Stimulated activated CD8-positive, alpha-beta memory T cell treated with anti-CD3 and anti-CD28 coated beads, Interleukin-7, amount 100 ng/mL, for 1 hour (primary cell): ENCODE results near the gene CD22.

Source experiments
- DNase-seq, 2 donors: peaks; one replicate each; pipeline ENCODE4 v3.0.0-alpha.2; 2020; ENCODE audit warnings: low read depth in 2 of 2

The CD22 gene

GRCh38 chr19:35341006-35341405 is 12.0 kb downstream of the CD22 start:
- no peak for DNase-seq

DNA sequence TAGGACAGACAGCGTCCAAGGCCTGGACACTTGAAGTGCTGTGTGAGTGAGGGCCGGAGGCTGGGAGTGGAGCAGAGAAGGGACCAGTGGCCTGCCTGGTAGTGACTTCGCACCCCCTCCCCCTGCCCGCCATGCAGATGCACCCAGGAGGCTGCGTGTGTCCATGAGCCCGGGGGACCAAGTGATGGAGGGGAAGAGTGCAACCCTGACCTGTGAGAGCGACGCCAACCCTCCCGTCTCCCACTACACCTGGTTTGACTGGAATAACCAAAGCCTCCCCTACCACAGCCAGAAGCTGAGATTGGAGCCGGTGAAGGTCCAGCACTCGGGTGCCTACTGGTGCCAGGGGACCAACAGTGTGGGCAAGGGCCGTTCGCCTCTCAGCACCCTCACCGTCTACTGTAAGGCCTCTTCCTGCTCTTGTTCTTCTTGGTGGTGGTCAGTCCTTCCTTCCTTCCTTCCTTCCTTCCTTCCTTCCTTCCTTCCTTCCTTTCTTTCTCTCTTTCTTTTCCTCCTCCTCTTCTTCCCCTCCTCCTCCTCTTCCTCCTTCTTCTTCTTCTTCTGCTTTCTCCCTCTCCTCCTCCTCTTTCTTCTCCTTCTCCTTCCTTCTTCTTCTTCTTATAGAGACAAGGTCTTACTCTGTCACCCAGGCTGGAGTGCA is 12.7 kb downstream of the CD22 start:
- no peak for DNase-seq

DNA sequence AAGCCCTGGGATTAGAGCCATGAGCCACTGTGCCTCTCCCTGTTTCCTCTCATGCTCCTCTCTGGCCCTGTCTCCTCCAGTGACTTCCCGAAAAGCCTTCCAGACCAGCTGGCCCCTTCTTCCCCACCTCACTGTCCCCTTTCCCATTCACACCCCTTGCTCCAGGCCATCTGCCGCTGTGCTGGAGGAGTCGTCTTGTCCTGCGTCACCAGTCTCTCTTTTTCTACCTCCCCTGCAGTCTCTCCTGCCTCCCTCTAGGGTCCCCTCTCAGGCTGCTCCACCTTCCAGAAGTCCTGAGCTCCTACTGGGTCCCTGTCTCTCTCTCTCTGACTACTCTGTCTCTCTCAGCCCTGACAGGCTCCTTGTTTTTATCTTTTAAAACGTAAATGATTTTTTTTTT is 13.4 kb downstream of the CD22 start:
- no peak for DNase-seq

DNA sequence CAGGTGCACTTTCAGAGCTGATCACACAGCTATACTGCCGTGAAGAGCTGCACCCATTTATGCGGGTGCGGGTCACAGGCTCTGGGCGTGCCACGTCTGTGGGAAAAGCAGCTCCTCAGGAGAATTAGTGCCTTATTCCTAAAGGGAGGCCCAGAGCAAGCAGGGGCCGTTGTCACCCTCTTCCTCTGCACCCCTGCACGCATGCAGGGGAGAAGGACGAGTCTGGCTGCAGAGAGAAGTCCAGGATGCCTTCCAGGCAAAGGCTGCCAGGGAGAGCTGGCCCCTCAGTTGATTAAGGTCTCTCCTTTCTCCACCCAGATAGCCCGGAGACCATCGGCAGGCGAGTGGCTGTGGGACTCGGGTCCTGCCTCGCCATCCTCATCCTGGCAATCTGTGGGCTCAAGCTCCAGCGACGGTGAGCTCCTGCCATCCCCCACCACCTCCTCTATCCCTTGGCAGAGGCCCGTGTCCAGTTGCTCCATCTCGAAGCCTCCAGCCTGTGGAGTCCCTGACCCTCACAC is 15.6 kb downstream of the CD22 start:
- DNase-seq = no peak

DNA sequence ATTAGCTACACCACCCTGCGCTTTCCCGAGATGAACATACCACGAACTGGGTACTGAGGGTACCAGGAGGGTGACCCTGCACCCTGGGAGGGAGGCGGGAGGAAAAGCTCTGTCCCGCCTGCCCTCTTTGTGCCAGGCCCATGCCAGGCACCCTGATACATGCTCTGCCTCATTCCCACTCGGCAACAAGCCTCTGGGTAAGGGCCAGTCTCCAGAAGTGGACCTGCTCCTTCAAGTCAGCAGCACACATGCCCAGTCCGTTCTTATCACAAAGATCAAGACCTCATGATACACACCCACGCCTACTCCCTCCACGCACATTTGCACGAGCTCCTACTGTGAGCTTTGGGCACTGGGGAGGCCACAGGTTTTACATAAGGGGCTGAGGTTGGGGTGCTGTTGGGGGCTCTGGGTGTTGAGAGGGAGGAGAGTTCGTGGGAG is 16.7 kb downstream of the CD22 start:
- DNase-seq = no peak

DNA sequence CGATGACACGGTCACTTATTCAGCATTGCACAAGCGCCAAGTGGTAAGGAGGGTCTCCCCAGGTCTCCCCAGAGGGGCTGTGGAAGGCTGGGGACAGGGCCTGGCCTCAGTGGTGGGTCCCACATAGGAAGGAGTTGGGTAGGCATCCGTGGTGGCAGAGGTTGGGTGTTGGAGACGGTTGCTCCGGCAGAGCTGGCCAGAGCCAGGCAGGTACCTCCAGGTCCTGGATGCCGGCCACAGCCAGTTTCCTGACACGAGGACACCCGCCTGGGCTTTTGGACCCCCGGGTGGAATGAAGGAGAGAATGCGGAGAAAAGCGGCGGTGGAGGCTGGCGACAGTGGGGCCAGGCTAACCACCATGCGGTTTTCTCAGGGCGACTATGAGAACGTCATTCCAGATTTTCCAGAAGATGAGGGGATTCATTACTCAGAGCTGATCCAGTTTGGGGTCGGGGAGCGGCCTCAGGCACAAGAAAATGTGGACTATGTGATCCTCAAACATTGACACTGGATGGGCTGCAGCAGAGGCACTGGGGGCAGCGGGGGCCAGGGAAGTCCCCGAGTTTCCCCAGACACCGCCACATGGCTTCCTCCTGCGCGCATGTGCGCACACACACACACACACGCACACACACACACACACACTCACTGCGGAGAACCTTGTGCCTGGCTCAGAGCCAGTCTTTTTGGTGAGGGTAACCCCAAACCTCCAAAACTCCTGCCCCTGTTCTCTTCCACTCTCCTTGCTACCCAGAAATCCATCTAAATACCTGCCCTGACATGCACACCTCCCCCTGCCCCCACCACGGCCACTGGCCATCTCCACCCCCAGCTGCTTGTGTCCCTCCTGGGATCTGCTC is 17.4 kb downstream of the CD22 start:
- peak in 1 of 2 donors; percentile 48 for DNase-seq

GRCh38 chr19:35347171-35347929 is 18.4 kb downstream of the CD22 start, which contains the start of gene FFAR1:
TSS of gene FFAR1 (plus strand) at chr19:35347902. CDS start at chr19:35351552, 3,650 bp downstream.
- DNase-seq = no peak

DNA sequence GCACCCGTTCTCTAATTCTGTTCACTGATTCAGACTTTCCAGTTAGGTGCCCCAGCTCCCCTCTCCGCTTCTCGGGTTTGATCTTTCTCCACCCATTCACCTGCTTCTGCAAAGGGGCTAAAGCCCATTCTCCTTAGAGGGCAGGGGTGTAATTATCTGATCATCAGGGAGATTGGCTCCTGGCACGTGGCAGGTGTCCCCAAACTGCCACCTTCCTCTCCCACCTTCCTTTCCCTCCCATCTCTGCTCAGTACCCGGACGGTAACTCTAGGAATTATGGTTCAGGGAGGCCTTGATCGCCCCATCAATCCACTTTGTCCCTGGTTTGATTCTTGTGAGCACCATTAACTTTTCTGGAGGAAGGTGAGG is 18.9 kb downstream of the CD22 start:
- no peak for DNase-seq

- DNase-seq = no peak
These were observed 20.1 kb downstream of the CD22 start for GRCh38 chr19:35348911-35349611.

GRCh38 chr19:35349614-35350521 is 20.9 kb downstream of the CD22 start:
- DNase-seq = no peak

- DNase-seq = no peak
These were observed 21.6 kb downstream of the CD22 start for GRCh38 chr19:35350591-35350990.

- DNase-seq = no peak
These were observed 22.6 kb downstream of the CD22 start for GRCh38 chr19:35351411-35352176.

GRCh38 chr19:35352177-35352447 is 23.1 kb downstream of the CD22 start:
- no peak for DNase-seq

DNA sequence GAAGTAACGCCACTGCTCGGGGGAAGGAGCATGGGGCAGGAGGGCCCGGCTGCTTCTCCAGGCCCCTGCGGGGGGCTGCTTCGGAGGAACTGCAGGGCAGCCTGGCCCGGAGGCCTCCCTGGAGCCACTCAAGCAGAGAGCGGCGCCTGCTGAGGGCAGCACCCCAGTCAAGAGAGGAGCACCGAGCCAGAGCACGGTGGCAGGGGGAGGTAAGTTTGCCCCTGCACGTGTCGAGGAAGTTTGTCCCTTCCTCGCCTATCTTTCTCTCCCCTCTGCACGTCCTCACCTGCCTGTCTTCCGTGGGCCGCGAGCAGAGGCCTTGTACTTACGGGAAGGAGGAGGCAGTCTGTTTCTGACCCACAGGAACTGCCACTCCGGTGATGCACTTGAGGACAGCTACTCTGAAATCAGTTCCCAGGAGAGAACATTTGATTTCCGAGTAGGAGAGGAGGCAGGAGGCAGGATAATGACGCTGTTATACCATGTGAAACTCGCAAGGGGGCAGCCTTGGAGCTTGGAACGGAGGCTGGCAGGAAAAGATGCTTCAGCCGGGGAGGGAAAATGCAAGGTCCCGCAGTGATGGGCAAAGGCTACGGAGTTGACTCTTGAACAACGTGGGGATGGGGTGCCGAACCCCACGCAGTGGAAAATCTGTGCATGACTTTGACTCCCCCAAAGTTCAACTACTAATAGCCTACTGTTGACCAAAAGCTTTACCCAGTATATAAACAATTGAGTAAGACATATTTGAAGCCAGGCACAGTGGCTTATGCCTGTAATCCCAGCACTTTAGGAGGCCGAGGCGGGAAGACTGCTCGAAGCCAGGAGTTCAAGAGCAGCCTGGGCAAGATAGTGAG is 23.7 kb downstream of the CD22 start:
- peak; percentile 24 to 46 for DNase-seq

GRCh38 chr19:35353635-35354034 is 24.6 kb downstream of the CD22 start:
- DNase-seq = no peak

- DNase-seq = no peak
These were observed 25.9 kb downstream of the CD22 start for GRCh38 chr19:35354898-35355297.

DNA sequence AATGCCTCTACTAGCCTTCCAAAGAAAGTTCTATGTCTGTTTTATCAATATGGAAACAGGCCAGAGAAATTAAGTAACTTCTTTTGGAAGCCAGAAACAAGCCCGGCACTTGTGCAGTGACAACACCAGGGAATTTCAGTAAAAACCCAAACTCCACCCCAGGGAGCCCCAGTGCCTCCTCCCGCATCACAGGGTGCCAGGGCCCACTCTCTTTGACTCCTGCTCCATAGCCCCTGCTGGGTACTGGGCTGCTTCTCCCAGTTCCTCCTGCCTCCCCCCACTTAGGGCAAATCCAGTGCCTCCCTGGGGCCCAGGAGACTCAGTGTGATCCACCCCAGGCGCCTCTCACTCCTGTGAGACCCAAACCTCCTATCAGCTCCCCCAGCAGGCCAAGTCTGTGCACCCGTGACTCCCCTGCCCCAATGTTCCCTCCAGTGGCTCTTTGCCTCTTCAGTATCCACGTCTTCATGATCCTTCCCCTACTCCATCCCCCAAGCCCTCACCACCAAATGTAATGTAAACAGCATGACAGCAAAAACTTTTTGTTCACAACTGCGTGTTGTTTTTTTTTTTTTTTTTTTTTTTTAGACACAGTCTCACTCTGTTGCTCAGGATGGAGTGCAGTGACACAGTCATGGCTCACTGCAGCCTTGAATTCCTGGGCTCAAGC is 26.9 kb downstream of the CD22 start:
- no peak for DNase-seq

- no peak for DNase-seq
These were observed 29.0 kb downstream of the CD22 start, which contains the start of gene FFAR3 for GRCh38 chr19:35357867-35358573. TSS of gene FFAR3 (plus strand) at chr19:35358460. CDS start at chr19:35358891, 431 bp downstream.
